Natural killer cell (primary cell): ENCODE measurements around the gene ZNF672. TPM values are rescaled to one million over a fixed set of nuclear protein-coding genes. Genes with fewer than 3 reads are reported as not detected.
A peak's percentile ranks its signal among the peaks of the same experiment; 100 is the strongest.

Experiments used
- ATAC-seq, 3 donors: fragments of 150-1000 bp in 2 of 3; fragments of 200-7000 bp in 1 of 3; cut with Tn5 transposase; 1 replicate in 1 of 3; 2 replicates in 2 of 3; pipeline ENCODE4 v1.10.0; 2021; ENCODE audit warnings: mild to moderate bottlenecking in 2 of 3, moderate library complexity in 2 of 3
- DNase-seq, 2 donors: peaks; one replicate each; pipeline versions ENCODE4 v3.0.0 to v3.0.0-alpha.2; 2013 to 2021; ENCODE audit warnings: mixed read lengths in 1 of 2
- H3K27ac ChIP-seq: one replicate; pipeline ENCODE4 v1.5.1; 2013; ENCODE audit warnings: mild to moderate bottlenecking, low read length
- H3K27me3 ChIP-seq: one replicate; pipeline ENCODE4 v1.6.1; 2013; ENCODE audit warnings: low read length; ENCODE audit not compliant: control insufficient read depth, insufficient read depth
- H3K36me3 ChIP-seq: one replicate; pipeline ENCODE4 v1.6.1; 2013; ENCODE audit warnings: low read length; ENCODE audit not compliant: control insufficient read depth, insufficient read depth
- H3K4me1 ChIP-seq: one replicate; pipeline ENCODE4 v1.6.1; 2013; ENCODE audit warnings: low read length; ENCODE audit not compliant: control insufficient read depth, insufficient read depth
- H3K4me3 ChIP-seq: one replicate; pipeline ENCODE4 v1.5.1; 2013; ENCODE audit warnings: low read length
- H3K9me3 ChIP-seq: one replicate; pipeline ENCODE4 v1.6.1; 2013; ENCODE audit warnings: low read length; ENCODE audit not compliant: control insufficient read depth, insufficient read depth
- H3K27ac Mint-ChIP-seq, 2 donors: one replicate each; pipeline ENCODE4 v1.8.0; 2022; ENCODE audit warnings: mild to moderate bottlenecking in 2 of 2, mixed read lengths in 2 of 2, moderate library complexity in 1 of 2
- H3K27me3 Mint-ChIP-seq, 2 donors: one replicate each; pipeline ENCODE4 v1.8.0; 2022; ENCODE audit warnings: low read depth in 2 of 2, mixed read lengths in 2 of 2
- H3K36me3 Mint-ChIP-seq: one replicate; pipeline ENCODE4 v1.8.0; 2022; ENCODE audit warnings: mixed read lengths
- H3K4me1 Mint-ChIP-seq, 2 donors: one replicate each; pipeline ENCODE4 v1.8.0; 2022; ENCODE audit warnings: mixed read lengths in 2 of 2
- H3K4me3 Mint-ChIP-seq: one replicate; pipeline ENCODE4 v1.8.0; 2022; ENCODE audit warnings: mild to moderate bottlenecking, moderate library complexity, mixed read lengths
- H3K9me3 Mint-ChIP-seq, 2 donors: one replicate each; pipeline ENCODE4 v1.8.0; 2022; ENCODE audit warnings: mixed read lengths in 2 of 2
- CTCF ChIP-seq: fragments of 200-600 bp; IDR thresholded peaks from one replicate; pipeline ENCODE4 v1.8.0; 2022; ENCODE audit warnings: antibody characterized with exemption
- WGBS: methylation state at CpG from one replicate; pipeline ENCODE4 v1.1.7; 2013; ENCODE audit warnings: missing lambda C conversion rate; ENCODE audit not compliant: insufficient coverage; 5-methylcytosine and 5-hydroxymethylcytosine counted together
- intact Hi-C: fragments of 100-400 bp; cut with micrococcal nuclease; formaldehyde crosslinking; loops from one replicate; pipeline ENCODE4 v1.14.2; 2022
- total RNA-seq, 4 donors: library from RNA; stranded (reverse); fragments of 120-200 nt in 1 of 4; gene quantifications; one replicate each; pipeline versions ENCODE4 v1.2.3 to v1.2.4, GENCODE V29; 2013 to 2022

ZNF672 gene
- total RNA-seq, 3 donors from 2014 or later (not counting 1 experiment from before 2014, with no cell fraction given) = 29.0 to 41.8 (median 38.7) TPM

GRCh38 chr1:248831842-248832241, 6.2 kb upstream of the ZNF672 start:
- no peak overlapping the region for H3K4me3 Mint-ChIP-seq
- H3K27ac ChIP-seq = no peak overlapping the region
- H3K4me1 ChIP-seq = peaks cover 5% of the 10 kb centered on the region
- H3K4me3 ChIP-seq = no peak overlapping the region
- no peaks in the 10 kb centered on the region for H3K9me3 Mint-ChIP-seq
- no peak overlapping the region for H3K27ac Mint-ChIP-seq
- peaks cover 7% of the 10 kb centered on the region in 2 donors for H3K4me1 Mint-ChIP-seq
- ATAC-seq (no peak), DNase-seq (no peak)
- H3K36me3 Mint-ChIP-seq = no peaks in the 10 kb centered on the region
- peaks cover 5% of the 10 kb centered on the region in 2 donors for H3K27me3 Mint-ChIP-seq
- no peak for TF ChIP-seq CTCF
- no peaks in the 10 kb centered on the region for H3K36me3 ChIP-seq
- intact Hi-C loops = no loop called here
- no peaks in the 10 kb centered on the region for H3K9me3 ChIP-seq
- no peaks in the 10 kb centered on the region for H3K27me3 ChIP-seq
- WGBS = no CpG with 5 or more reads among the region's 1 CpG

GRCh38 chr1:248834343-248834940, 3.6 kb upstream of the ZNF672 start:
- H3K27me3 ChIP-seq = no peaks in the 10 kb centered on the region
- no peak overlapping the region for H3K4me3 ChIP-seq
- H3K36me3 Mint-ChIP-seq = no peaks in the 10 kb centered on the region
- ATAC-seq = no peak
- no peak for TF ChIP-seq CTCF
- no peak overlapping the region for H3K27ac ChIP-seq
- no peaks in the 10 kb centered on the region for H3K9me3 Mint-ChIP-seq
- H3K27ac Mint-ChIP-seq = no peak overlapping the region
- 53% methylated on average over 7 of the region's 7 CpGs for WGBS
- H3K4me3 Mint-ChIP-seq = no peak overlapping the region
- peaks cover 5% of the 10 kb centered on the region in 2 donors for H3K27me3 Mint-ChIP-seq
- H3K4me1 ChIP-seq = peaks cover 15% of the 10 kb centered on the region
- H3K36me3 ChIP-seq = no peaks in the 10 kb centered on the region
- intact Hi-C loops = no loop called here
- H3K9me3 ChIP-seq = no peaks in the 10 kb centered on the region
- peaks cover 0 to 7% of the 10 kb centered on the region in 2 donors for H3K4me1 Mint-ChIP-seq
- no peak for DNase-seq

- H3K9me3 Mint-ChIP-seq = no peaks in the 10 kb centered on the region
- no peaks in the 10 kb centered on the region for H3K36me3 Mint-ChIP-seq
- H3K27me3 Mint-ChIP-seq = peaks cover 5% of the 10 kb centered on the region in 2 donors
- DNase-seq = no peak
- no peak for ATAC-seq
- intact Hi-C loops = no loop called here
- Histone ChIP-seq H3K27me3 (no peaks in the 10 kb centered on the region), H3K4me1 (peaks cover 24% of the 10 kb centered on the region), H3K36me3 (no peaks in the 10 kb centered on the region), H3K4me3 (peak overlapping the region; percentile 80), H3K9me3 (no peaks in the 10 kb centered on the region), H3K27ac (peak overlapping the region; percentile 99)
- no peak overlapping the region for H3K27ac Mint-ChIP-seq
- H3K4me3 Mint-ChIP-seq = no peak overlapping the region
- 52% methylated on average over 11 of the region's 11 CpGs for WGBS
- no peak for TF ChIP-seq CTCF
- peaks cover 6 to 23% of the 10 kb centered on the region in 2 donors for H3K4me1 Mint-ChIP-seq
These were observed 811 bp upstream of the ZNF672 start for GRCh38 chr1:248837045-248837780.
